HepG2 (cell line): ENCODE measurements around the gene TTC39C. TPM values are rescaled to one million over a fixed set of nuclear protein-coding genes. Genes with fewer than 3 reads are reported as not detected.

Source experiments
- ARNT ChIP-seq: fragments of 450-650 bp; IDR thresholded peaks from 2 replicates; pipeline ENCODE4 v1.6.1; 2017
- HNRNPLL ChIP-seq: fragments of 200-400 bp; formaldehyde crosslinking; IDR thresholded peaks from 2 replicates; pipeline ENCODE4 v1.6.1; 2017; ENCODE audit warnings: mild to moderate bottlenecking, low read depth, low read length; ENCODE audit not compliant: poor library complexity, severe bottlenecking
- JUNB ChIP-seq: sonication (generic); formaldehyde crosslinking; IDR thresholded peaks from 2 replicates; pipeline ENCODE4 v1.8.0; 2022; ENCODE audit warnings: missing genetic modification reagents, mild to moderate bottlenecking, borderline replicate concordance
- KDM2A ChIP-seq: sonication (generic); formaldehyde crosslinking; IDR thresholded peaks from 2 replicates; pipeline ENCODE4 v1.4.0; 2020; ENCODE audit warnings: low read depth, missing genetic modification reagents, borderline replicate concordance
- PAX8 ChIP-seq: sonication (generic); formaldehyde crosslinking; IDR thresholded peaks from 2 replicates; pipeline ENCODE4 v1.8.0; 2022; ENCODE audit warnings: mild to moderate bottlenecking, missing genetic modification reagents, borderline replicate concordance
- PTBP1 ChIP-seq: fragments of 200-400 bp; formaldehyde crosslinking; IDR thresholded peaks from 2 replicates; pipeline ENCODE4 v1.6.1; 2018; ENCODE audit warnings: low read length, low read depth; ENCODE audit not compliant: poor library complexity, severe bottlenecking
- ZFYVE20 ChIP-seq: sonication (generic); formaldehyde crosslinking; IDR thresholded peaks from 2 replicates; pipeline ENCODE4 v1.8.0; 2023; ENCODE audit warnings: low read depth, mild to moderate bottlenecking, moderate library complexity, missing genetic modification reagents, borderline replicate concordance
- ZNF335 ChIP-seq: sonication (generic); formaldehyde crosslinking; IDR thresholded peaks from 2 replicates; pipeline ENCODE4 v1.4.0; 2020; ENCODE audit warnings: missing genetic modification reagents
- ZNF652 ChIP-seq: IDR thresholded peaks from 2 replicates; pipeline ENCODE4 v1.6.1; 2016; ENCODE audit warnings: low read depth, borderline replicate concordance
- ZNF678 ChIP-seq: sonication (generic); formaldehyde crosslinking; IDR thresholded peaks from 2 replicates; pipeline ENCODE4 v1.4.0; 2020; ENCODE audit warnings: mild to moderate bottlenecking, missing genetic modification reagents
- ZNF788 ChIP-seq: sonication (generic); formaldehyde crosslinking; IDR thresholded peaks from 2 replicates; pipeline ENCODE4 v1.5.0; 2020; ENCODE audit warnings: mild to moderate bottlenecking, missing genetic modification reagents, borderline replicate concordance
- polyA plus RNA-seq, 8 experiments: library from polyadenylated mRNA; depleted of rRNA in 3 of 8; stranded (reverse) in 7 of 8; unstranded in 1 of 8; fragments of >200 nt; fragmentation: Illumina TruSeq in 4 of 8; extraction: Trizol in 4 of 8; gene quantifications; 2 replicates each; pipeline versions ENCODE4 v1.2.1 to v1.2.3, GENCODE V29; 2011 to 2016; ENCODE audit warnings: low read depth in 4 of 8, missing spikeins in 1 of 8, mixed read lengths in 1 of 8; ENCODE audit not compliant: insufficient read depth in 1 of 8
- total RNA-seq, 5 experiments: library from RNA; depleted of rRNA; stranded (reverse); fragments of >200 nt; fragmentation: Illumina TruSeq; extraction: Trizol; gene quantifications; 2 replicates each; pipeline ENCODE4 v1.2.3, GENCODE V29; 2016; ENCODE audit warnings: low read depth in 1 of 5
- TF ChIP-seq, protein P1 (sequence below): sonication (generic); formaldehyde crosslinking; IDR thresholded peaks from 2 replicates; pipeline ENCODE4 v1.5.1; 2020; ENCODE audit warnings: missing genetic modification reagents, mild to moderate bottlenecking, borderline replicate concordance
- TF ChIP-seq, protein P2 (sequence below): sonication (generic); formaldehyde crosslinking; IDR thresholded peaks from 2 replicates; pipeline ENCODE4 v1.5.1; 2020; ENCODE audit warnings: mild to moderate bottlenecking, missing genetic modification reagents, borderline replicate concordance
- TF ChIP-seq, protein P3 (sequence below): sonication (generic); formaldehyde crosslinking; IDR thresholded peaks from 2 replicates; pipeline ENCODE4 v1.4.0; 2020; ENCODE audit warnings: mild to moderate bottlenecking, missing genetic modification reagents, borderline replicate concordance
- TF ChIP-seq, protein P4 (sequence below): sonication (generic); formaldehyde crosslinking; IDR thresholded peaks from 2 replicates; pipeline ENCODE4 v1.5.1; 2020; ENCODE audit warnings: missing genetic modification reagents, mild to moderate bottlenecking, borderline replicate concordance
- TF ChIP-seq, protein P5 (sequence below): sonication (generic); formaldehyde crosslinking; IDR thresholded peaks from 2 replicates; pipeline ENCODE4 v1.4.0; 2020; ENCODE audit warnings: missing genetic modification reagents, borderline replicate concordance

Gene TTC39C
- total and polyA plus RNA-seq, 2 of the 13 experiments (the other 11 are each of a cell fraction or from before 2014, with no cell fraction given), result 19.1 to 25.9 TPM

DNA sequence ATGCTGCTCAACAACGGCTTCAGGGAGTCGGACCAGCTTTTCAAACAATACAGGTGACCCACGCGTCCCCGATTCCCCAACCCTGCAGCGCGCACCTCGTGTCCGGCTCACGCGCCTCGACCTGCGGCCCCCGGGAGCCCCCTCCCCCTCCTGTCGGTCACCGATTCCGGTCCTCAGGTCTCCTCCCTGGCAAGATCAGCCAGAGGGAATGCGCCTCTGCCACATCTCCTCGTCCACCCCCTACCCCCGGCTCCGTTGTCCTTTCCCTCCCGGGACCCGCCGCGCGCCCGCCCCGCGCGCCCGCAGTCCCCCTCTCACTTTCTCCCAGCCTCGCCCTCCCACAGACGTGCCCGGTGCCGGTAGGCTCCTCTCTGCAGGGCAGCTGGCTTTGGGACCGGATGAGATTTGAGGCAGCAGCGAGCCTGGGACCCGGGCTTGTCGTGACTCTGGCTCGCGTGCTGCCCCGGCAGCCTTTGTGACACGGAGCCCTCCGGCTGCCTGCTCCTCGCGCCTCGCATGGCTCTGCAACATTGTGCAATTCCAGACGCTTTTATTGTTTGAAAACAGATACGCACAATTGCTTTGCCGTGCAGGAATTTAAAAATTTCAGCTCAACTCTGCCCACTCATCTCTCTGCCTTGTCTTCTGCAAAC lies 558 bp downstream of the TTC39C start (continued):
- TF ChIP-seq, protein P1, sequence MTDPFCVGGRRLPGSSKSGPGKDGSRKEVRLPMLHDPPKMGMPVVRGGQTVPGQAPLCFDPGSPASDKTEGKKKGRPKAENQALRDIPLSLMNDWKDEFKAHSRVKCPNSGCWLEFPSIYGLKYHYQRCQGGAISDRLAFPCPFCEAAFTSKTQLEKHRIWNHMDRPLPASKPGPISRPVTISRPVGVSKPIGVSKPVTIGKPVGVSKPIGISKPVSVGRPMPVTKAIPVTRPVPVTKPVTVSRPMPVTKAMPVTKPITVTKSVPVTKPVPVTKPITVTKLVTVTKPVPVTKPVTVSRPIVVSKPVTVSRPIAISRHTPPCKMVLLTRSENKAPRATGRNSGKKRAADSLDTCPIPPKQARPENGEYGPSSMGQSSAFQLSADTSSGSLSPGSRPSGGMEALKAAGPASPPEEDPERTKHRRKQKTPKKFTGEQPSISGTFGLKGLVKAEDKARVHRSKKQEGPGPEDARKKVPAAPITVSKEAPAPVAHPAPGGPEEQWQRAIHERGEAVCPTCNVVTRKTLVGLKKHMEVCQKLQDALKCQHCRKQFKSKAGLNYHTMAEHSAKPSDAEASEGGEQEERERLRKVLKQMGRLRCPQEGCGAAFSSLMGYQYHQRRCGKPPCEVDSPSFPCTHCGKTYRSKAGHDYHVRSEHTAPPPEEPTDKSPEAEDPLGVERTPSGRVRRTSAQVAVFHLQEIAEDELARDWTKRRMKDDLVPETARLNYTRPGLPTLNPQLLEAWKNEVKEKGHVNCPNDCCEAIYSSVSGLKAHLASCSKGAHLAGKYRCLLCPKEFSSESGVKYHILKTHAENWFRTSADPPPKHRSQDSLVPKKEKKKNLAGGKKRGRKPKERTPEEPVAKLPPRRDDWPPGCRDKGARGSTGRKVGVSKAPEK (CRISPR knock-in tag), result 0 out of 2 replicates have a peak, but pooled peaks have one; percentile 32
- TF ChIP-seq PAX8 (CRISPR knock-in tag), result no peak
- no peak for TF ChIP-seq ZNF652 (CRISPR knock-in tag)
- TF ChIP-seq JUNB (CRISPR knock-in tag), result no peak
- TF ChIP-seq PTBP1, result no peak
- no peak for TF ChIP-seq ZNF678 (CRISPR knock-in tag)
- TF ChIP-seq ZFYVE20 (CRISPR knock-in tag), result no peak
- no peak for TF ChIP-seq ZNF788 (CRISPR knock-in tag)
- no peak for TF ChIP-seq HNRNPLL
- TF ChIP-seq, protein P2, sequence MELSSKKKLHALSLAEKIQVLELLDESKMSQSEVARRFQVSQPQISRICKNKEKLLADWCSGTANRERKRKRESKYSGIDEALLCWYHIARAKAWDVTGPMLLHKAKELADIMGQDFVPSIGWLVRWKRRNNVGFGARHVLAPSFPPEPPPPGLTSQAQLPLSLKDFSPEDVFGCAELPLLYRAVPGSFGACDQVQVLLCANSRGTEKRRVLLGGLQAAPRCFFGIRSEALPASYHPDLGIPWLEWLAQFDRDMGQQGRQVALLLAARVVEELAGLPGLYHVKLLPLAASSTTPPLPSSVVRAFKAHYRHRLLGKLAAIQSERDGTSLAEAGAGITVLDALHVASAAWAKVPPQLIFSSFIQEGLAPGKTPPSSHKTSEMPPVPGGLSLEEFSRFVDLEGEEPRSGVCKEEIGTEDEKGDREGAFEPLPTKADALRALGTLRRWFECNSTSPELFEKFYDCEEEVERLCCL (CRISPR knock-in tag), result no peak
- TF ChIP-seq, protein P3, sequence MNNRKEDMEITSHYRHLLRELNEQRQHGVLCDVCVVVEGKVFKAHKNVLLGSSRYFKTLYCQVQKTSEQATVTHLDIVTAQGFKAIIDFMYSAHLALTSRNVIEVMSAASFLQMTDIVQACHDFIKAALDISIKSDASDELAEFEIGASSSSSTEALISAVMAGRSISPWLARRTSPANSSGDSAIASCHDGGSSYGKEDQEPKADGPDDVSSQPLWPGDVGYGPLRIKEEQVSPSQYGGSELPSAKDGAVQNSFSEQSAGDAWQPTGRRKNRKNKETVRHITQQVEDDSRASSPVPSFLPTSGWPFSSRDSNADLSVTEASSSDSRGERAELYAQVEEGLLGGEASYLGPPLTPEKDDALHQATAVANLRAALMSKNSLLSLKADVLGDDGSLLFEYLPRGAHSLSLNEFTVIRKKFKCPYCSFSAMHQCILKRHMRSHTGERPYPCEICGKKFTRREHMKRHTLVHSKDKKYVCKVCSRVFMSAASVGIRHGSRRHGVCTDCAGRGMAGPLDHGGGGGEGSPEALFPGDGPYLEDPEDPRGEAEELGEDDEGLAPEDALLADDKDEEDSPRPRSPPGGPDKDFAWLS (CRISPR knock-in tag), result no peak
- TF ChIP-seq, protein P4, sequence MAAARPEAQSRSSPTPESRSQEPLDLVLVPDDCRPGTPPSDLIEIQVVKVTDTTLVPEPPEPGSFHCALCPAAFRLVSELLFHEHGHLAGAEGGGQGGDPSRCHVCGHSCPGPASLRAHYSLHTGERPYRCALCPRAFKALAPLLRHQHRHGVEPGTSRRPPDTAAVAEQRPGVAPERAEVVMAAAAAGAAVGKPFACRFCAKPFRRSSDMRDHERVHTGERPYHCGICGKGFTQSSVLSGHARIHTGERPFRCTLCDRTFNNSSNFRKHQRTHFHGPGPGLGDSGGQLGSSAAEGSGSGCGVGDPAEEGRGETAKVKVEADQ (CRISPR knock-in tag), result no peak
- no peak for TF ChIP-seq ZNF335
- TF ChIP-seq ARNT, result no peak
- TF ChIP-seq KDM2A (CRISPR knock-in tag), result peak; percentile 53
- TF ChIP-seq, protein P5, sequence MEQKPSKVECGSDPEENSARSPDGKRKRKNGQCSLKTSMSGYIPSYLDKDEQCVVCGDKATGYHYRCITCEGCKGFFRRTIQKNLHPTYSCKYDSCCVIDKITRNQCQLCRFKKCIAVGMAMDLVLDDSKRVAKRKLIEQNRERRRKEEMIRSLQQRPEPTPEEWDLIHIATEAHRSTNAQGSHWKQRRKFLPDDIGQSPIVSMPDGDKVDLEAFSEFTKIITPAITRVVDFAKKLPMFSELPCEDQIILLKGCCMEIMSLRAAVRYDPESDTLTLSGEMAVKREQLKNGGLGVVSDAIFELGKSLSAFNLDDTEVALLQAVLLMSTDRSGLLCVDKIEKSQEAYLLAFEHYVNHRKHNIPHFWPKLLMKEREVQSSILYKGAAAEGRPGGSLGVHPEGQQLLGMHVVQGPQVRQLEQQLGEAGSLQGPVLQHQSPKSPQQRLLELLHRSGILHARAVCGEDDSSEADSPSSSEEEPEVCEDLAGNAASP (CRISPR knock-in tag), result no peak
